T-helper 22 cell (primary cell): ENCODE results near the gene ZMIZ1.

ENCODE experiments used
- DNase-seq: peaks from one replicate; pipeline ENCODE4 v3.0.0-alpha.2; 2020; ENCODE audit warnings: low read depth

ZMIZ1 gene

DNA sequence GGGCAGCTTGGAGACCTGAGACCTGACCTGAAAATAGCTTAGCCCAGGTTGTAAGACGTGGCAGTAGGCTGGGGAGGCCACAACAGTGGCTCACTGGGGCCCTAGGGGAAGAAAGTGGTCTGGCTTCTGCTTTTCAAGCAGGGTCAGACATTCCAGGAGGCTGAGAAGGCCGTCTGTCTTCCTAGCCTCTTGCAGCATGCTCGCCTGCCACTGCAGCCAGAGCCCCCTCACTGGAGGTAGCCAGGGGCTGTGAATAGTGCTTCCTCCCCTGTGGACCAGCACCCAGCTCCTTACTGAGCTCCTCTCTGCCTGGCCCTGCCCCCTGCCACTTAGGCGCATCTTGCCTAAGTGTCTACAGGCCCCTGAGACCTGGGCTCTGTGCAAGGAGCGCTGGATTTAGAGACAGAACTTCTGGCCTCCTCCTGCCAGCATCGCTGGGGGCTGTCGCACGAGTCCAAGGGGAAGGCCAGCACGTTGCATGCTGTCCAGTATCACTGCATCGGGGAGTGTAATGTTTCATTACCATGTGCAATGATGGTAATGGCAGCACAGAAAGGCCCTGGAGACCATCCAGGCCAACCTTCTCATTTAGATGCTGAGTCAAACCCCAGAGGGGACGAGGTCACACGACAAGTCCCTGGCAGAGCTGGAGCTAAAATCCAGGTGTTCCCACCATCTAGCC lies 12.7 kb downstream of the ZMIZ1 start:
- DNase-seq: no peak

DNA sequence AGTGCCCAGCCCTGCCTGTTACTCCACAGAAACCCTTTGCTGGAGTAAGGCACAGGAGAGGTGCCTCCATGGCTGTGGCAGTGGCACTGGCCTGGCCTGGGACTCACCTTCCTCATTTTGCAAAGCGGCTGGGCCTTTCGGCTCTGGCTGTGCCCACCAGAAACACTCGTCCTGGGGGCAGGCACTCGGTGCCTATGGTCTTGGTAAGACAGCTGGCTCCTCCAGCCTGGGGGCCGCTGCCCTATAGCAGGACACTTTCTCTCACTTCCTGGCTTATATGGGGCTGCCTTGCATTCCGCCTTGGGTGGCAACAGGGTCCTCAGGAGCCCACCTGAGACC lies 13.2 kb downstream of the ZMIZ1 start:
- no peak for DNase-seq

DNA sequence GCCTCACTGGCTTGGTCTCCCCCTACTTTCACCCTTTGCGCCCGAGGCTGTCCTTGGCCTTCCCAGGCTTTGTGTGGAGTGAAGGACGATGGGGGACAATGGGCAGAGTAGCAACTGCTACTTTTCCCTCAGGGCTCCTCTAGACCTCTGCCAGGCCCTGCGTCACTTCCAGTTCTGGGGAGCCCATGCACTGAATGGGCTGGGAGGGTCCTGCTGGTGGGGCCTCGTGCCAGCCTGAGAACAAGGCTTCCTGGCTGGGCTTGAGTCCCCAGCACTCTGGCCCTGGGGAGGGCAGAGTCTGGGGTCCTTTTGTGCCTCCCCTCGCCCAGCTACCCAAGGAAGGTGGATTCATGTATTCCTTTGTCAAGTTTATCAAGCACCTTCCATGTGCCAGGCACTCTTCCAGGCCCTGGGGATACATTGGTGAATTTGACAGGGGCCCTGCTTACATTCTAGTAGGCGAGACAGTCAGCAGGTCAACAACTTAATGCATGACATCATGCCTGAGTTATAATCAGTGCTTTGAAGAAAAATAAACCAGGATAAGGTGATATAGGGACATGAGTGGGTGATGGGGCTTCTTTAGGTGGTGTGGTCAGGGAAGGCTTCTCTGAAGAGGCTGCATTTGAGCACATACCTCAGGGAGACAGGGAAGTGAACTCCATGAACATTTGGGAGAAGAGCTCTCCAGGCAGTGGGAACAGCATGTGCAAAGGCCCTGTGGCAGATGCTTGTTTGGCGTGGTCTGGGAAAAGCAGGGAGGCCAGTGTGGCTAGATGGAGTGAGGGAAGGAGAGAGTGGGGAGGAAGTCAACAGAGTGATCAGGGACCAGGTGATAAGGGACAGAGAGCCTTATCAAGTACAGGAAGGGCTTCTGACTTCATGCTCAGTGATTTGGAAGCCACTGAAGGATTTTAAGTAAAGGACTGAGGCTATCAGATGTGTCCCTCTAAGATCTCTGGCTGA lies 14.1 kb downstream of the ZMIZ1 start:
- DNase-seq: no peak

DNA sequence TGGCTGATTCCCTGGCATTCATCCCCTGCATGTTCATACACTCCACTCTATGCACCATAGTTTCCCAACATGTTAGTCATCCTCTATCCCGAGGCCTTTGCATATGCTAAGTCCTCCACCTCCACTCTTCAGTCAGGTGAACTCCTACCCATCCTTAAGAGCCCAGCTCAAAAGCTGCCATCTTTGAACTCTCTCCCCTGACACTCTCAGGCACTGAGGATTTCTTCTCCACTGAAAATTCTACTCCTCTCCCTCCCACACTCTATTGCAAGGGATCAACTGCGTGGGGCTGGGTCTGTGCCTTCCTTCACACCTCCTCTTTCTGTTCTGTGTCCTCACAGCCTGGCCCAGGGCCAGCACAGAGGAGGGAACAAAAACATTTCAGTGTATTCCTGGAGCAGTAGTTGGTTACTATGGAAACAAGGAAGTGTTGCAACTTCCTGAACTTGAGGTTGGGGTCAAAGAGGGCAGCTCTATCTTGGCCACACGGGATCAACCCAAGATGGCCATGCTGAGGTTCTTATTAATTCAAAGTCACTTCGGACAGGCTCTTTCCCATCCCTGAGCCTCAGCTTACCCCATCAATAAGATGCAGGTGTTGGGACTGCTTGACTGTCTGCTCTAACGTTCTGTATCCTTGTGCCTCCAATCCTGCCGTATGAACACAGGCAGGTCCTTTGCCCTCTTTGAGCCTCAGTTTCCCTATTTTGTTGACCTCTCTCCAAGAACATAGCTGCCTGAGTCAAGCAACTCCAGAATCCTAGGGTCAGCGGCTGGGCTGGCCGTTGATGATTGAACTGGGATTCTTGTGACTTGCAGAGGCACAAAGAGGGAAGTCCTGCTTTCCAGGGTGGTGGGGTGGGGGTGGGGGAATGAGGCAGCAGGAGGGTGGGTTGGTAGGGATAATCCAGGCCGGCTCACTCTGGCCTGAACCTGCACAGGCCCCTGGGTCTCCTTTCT lies 15.5 kb downstream of the ZMIZ1 start:
- DNase-seq: no peak

DNA sequence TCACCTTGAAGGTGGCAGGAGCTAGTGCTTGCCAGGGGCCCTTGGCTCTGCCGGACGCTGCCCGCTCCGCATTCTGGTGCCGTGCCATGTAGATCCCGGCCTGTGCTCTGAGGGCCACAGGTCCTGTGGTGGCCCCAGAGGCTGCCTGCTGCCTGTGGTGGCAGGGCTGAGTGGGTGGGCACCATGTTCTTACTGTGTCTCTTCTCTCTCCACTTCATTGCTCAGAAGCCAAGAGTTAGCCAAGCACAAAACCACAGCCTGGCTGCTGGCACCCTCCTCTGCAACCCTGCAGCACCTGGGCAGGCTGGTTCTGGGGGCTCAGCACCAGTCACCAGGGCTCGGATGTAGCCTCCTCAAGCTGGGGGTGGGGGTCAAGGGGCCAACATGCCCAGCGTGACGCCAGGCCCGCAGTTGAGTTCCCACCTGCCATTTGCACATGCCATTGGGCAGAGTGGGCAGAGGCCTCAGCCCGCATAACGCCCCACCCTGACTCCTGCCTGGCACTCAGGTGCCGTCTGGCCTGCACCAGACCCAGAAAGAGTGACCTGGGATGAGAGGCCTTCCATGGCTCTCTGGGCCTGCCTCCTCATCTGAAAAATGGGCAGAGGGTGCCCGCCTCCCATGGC lies 16.3 kb downstream of the ZMIZ1 start:
- no peak for DNase-seq

DNA sequence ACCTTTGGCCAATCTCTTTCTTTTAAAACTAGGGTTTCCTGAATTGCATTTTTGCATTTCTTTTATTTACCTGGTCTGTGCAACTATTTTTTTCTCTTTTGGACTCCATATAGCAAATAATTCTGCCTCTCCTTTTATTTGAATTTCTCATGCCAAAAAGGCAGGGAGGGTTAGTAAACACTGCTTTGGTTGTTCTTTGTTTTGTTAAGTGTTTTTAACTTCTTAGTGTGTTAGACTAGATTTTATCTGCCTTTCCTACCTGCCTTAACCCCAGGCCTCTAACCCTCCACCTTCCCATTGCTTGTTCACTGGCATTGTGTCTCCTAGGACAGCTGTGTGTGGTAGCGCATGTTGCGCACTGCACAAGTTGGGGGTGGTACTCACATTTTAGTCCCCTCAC lies 18.1 kb downstream of the ZMIZ1 start:
- DNase-seq: no peak

DNA sequence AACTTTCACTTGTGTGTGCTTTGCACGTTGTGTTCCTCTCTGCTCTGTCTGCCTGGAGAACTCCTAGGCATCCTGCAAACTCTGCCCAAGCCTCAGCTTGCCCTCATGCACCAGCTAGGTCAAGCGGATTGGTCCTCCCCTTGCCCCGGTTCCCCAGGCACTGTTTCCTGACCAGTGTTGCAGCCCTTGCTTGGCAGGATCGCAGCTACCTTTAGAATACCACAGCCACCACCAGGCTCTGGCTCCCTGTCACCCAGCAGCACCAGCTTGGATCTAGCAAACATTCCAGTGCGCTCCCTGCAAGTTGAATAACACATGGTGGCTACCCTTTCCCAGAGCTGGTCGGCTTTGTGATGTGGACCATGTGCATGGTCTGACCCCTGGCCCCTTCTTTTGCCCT lies 19.0 kb downstream of the ZMIZ1 start:
- no peak for DNase-seq

DNA sequence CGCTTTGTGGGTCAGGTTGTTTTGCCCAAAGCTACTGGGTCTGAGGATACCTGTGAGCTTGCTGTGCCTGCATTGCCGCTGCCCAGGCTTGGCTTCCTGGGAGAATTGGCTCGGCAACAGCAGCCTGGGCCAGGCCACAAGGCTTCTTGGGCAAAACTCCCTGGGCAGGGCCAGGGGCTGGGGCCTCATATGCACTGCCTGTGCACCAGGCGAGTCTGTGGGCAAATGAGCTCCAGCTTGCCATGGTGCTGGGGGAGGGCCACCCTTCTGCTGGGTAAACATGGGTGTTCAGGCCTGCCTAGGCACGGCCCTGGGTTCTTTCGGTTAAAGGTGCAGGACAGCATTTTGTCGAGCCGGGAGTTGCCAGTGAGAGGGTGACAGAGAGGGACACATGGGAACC lies 19.4 kb downstream of the ZMIZ1 start:
- DNase-seq: no peak

DNA sequence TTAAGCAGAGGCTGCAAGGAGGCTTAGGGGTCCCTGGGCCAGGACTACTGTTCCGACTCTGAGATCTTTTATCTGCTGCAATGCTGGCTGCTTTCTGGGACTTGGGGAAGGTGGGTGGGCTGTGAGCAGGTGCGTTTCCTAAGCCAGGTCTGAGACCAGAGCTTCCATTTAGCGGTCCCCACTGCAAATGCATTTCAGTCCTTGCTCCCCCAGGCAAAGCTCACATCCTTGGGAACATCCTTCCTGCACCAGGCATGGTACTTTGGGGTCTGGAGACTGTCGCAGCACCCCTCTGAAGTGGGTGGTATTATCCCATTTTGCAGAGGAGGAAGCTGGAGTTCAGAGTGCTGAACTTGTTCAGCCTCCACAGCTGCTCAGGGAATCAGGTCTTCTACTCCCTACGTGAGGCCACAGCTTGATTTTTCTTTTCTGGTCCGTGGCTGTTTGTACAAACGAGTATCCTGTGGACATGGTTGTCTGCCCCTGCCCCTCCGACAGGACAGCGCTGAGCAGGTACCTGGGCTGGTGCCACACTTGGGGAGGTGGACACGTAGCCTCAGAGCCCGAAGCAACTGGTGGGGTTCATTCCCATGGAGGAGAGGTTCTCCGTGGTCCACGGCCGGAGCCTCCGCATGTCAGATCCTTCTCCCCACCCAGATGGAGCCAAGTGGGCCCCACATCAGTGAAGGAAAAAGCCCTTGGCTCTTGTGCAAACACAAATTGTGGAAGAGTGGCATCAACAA lies 20.0 kb downstream of the ZMIZ1 start:
- no peak for DNase-seq

DNA sequence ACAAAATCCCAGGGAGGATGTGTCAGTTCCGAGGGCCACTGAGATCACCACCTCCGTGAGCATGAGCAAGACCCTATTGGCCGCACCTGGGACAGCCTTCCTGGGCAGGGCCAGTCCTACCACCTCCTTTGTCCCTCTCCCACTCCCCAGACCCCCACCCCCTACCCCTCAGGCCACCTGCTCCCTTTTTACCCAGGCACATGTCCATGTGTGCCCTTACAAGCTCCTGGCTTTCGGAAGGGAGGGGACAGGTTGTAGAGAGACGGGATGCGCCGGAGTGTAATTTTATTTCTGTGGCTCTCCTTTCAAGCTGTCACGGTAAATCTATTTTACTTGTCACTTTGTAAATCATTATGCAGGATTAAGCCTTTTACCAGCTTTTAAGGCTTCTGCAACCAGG lies 20.9 kb downstream of the ZMIZ1 start:
- no peak for DNase-seq

DNA sequence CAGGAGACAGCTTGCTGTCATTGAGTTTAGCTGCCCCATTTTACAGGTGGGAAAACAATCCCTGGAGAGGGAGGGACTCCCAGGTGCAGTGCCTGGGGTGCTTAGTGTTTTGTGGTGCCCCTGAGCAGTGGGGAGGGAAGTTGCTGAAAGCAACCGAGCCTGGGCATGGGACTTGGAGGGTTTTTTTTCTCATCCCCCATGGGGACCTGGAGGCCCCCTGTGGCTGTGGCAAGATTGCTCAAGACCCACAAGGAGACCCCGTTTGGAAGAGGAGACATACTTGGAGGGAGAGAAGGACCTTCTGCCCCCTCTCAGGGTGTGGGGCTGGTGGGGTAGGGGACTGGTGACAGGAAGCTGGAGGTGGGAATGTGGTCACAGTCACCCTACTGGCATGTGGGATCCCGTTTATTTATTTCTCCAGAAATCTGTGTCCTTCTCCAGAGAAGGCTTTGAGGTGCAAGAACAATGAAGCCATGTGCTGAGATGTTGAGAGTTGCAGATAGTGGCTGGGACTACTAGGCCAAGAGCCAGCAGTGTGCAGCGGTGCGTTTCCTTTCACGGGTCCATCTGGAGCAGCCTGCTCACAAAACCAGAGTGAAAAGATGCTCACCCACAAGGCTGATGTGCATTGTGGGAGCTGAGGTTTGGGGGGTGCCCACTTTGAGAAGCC lies 21.5 kb downstream of the ZMIZ1 start:
- DNase-seq: no peak

DNA sequence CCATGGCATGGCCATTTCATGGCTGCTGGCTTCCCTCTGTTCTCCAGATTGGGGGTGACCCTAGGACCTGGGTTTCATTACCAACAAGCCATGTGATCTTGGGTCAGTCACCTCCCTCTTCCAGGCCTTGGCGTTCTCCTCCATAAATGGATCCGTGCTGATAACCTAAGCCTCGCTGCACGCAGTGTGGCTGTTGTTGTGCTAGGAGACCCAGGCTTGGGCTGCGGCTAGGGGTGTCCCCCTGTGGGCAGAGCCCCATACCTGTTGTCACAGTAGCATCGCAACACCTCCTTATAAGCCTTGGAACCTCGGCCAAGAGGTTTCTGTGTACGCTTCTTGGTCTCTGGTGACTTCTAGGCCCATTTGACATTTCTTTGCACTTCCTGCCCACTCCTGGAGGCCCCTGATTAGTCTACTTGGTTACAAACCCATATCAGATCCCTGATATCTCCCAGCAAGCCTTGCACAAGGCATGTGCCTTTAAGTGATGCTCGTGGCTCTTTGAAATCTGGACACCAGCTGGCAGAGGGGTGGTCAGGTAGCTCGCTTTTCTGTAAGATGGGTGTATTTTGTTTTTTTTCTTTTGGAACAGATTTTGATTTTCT lies 23.6 kb downstream of the ZMIZ1 start:
- DNase-seq: no peak

DNA sequence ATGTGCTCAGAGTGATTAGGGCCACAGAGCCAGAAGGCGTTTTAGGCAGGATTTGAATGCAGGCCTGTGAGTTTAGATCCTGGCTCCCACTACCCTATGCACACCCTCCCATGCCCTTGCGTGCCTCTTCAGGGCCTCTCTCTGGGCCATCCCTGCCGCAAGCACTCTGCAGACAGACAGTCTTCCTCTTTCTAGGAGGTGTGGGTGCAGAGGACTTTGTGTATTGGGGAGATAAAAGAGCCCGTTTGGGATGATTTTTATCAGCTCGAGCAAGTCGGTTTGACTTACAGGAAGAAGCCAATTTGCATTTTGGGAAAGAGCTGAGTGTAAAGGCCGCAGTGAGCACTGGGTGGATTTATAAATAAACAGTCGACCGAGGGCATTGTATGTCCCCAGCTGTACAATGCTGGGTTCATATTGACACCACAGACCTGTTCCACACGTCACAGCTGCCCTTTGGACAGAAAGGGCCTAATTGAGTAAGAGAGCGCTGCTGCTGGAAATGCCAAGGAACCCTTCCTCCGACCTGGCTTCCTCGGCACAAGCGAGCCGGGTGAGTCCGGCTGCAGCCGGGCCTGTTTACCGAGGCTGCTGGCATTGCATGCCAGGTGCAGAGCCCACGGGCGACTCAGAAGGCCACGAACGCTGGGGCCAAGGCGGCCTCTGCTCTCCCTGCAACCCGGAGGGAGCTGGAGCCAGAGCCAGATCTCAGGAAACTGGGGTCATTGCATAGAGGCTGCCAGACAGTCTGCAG lies 25.1 kb downstream of the ZMIZ1 start:
- DNase-seq: no peak

DNA sequence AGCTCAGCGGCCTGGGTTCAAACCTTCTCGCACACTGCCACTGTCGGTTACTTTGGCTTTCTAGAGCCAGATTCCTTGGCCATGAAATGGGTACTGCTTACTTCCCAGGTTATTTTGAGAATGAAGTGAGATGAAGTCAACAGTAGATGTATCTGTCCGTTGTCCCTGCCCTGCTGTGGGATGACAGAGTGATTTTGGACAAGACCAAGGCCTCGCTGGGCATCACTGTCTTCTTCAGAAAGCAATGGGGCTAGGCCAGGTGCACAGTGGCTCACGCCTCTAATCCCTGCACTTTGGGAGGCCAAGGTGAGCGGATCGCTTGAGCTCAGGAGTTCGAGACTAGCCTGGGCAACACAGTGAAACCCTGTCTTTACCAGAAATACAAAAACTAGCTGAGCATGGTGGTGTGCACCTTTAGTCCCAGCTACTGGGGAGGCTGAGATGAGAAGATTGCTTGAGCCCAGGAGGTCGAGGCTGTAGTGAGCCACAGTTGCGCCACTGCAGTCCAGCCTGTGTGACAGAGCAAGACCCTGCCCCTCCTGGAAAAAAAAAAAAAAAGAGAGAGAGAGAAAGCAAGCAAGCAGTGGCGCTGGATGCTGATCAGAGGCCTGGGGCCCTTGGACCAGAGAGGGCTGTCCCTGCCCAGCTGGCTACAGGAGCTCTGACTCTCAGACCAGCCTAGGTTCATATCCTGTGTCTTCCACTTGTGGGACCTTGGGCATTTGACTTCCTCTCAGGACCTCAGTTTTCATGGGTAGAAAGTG lies 25.8 kb downstream of the ZMIZ1 start:
- no peak for DNase-seq

DNA sequence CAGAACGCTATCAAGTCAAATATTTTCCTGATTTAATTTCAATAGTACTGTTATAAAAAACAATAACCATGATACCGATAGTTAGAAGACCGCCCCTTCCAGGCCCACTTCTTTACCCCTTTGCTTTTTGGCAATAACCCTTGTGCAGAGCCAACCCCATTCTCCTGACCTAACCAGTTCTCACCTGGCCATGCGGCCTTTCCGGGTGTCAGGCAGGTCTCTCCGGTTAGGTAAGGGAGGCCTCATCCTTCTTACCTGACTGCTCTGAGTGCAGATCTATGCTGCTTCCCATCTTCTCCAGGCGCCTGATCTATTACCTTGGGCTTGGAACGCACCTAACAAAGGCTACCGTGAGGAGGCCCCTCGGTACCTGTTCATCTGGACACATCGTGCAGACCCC lies 26.6 kb downstream of the ZMIZ1 start:
- DNase-seq: no peak

DNA sequence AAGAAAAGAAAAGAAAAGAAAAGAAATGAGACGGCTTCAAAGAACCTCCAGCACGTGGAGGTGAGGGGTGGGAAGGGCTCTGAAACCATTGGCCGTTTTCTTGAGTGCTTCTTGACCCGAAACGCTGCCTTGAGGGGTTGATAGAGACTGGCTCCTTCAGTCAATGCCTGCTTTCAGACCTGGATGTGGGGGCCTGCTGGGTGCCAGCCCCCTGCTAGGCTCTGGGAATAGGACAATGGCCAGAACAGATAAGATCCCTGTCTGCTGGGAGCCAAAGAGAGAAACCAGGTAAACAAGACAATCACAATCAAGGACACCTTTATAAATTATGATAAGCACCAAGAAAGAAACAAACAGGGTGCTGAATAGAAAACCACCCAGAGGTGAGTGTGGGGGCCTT lies 27.7 kb downstream of the ZMIZ1 start:
- DNase-seq: no peak

DNA sequence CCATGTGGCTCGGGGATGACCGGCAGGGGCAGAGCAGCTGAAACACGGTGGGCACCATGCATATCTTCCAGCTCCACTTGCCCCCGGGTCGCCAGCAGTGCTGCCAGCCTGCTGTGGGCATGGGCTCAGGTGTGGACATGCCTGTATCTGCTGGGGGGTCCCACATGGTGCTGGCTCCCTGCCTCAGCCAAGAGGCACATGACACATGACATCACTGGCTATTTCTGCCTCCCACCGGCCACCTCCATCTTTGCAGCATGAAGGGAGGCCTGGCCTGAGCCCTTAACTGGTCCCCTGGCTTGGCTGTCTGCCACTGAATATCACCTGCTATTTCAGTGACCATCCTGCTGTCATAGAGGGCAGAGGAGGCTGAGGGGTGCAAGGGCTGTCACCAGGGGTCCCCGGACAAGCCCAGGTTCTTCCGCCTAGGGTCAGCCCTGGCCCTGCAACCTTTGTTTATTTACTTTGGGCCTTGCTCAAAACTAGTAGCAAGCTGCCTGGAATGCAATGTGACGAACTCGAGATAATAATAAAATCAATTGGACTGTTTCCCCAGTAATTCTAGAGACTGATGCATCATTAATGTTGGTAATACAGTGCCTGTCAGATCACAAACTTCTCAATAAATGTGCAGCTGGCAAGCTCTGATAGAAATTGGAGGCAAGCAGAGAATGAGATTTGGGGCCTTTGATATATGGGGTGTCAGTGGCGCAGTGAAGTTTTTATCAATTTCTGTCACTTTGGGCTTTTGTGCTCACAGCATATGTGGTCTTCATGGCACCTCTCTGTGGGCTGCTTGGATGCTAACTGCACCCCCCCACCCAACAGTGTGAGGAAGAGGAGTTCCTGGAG lies 28.5 kb downstream of the ZMIZ1 start:
- DNase-seq: no peak

DNA sequence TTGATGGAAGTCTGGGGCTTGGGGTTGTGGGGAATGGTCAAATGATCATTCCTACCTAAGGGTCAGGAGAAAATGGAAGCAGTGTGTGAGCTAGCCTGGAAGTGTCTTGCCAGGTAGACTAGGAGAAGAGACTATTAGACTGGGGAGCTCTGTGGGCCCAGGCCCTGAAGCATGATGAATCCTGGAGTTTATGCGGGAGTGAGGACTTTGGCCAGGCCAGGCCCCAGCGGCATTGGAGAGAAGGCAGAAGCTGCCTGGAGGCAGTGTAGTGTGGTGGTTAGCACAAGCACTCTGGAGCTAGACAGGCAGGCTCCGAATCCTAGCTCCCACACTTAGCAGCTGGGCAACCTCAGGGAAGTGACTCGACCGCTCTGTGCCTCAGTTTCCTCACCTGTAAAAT lies 29.3 kb downstream of the ZMIZ1 start:
- no peak for DNase-seq
